Measurements from ENCODE around the gene DNAJB8. TPM values are rescaled to one million over a fixed set of nuclear protein-coding genes. Genes with fewer than 3 reads are reported as not detected.

DNAJB8 gene
- total RNA-seq, 2 experiments from 2014 or later: not detected

- POLR2A ChIA-PET: no interaction called here
- H3K4me1 Mint-ChIP-seq (ENCODE audit: low read depth): peaks cover 13% of the 10 kb centered on the region
Observed at GRCh38 chr3:128462341-128462910, 4.3 kb downstream of the DNAJB8 start.

DNA sequence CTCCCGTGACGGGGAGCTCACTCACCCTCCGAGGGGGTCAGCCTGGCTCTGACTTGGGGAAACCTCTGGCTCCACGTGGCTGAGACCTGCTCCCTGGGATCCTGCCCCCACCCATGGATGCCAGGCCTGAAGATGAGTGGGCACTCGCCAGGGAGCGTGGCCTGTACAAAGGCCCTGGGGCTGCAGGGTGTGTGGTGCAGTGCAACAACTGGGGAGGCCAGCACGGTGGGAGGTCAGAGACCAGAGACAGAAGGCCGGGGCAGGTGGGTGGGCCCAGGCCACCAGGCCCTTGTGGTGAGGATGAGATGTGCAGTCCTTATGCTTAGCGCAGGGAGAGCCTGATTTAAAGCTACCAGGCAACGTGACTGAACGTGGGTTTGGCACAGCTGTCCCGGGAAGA is 5.0 kb downstream of the DNAJB8 start:
- Mint-ChIP-seq H3K27me3 (peaks cover 21% of the 10 kb centered on the region), H3K36me3 (ENCODE audit: low read depth) (no peaks in the 10 kb centered on the region), H3K27ac (no peak overlapping the region), H3K4me1 (ENCODE audit: low read depth) (peaks cover 6% of the 10 kb centered on the region), H3K9me3 (no peaks in the 10 kb centered on the region), H3K4me3 (no peak overlapping the region)
- no peak for TF ChIP-seq CTCF (IDR thresholded peaks at IDR 0.05)
- Histone ChIP-seq H3K4me1 (ENCODE audit: insufficient read depth, low read length) (no peaks in the 10 kb centered on the region), H3K27ac (ENCODE audit: low read depth in 1 of 2, low read length in 2 of 2) (no peak overlapping the region), H3K9me3 (ENCODE audit: control insufficient read depth in 1 of 2, insufficient read depth in 1 of 2, low read length in 2 of 2) (no peaks in the 10 kb centered on the region), H3K4me3 (ENCODE audit: low read length) (no peak overlapping the region), H3K36me3 (ENCODE audit: insufficient read depth, low read length) (no peaks in the 10 kb centered on the region), H3K27me3 (ENCODE audit: control insufficient read depth in 1 of 2, insufficient read depth in 2 of 2, low read length in 2 of 2) (peaks cover 0 to 2% of the 10 kb centered on the region in 2 experiments)
- ChIA-PET CTCF (no interaction called here), POLR2A (no interaction called here)
- ATAC-seq (ENCODE audit: poor library complexity) (no peak), DNase-seq (no peak)
- intact Hi-C loops (cut with DNase I, micrococcal nuclease): no loop called here

More at GRCh38 chr3:128462341-128462910, 4.3 kb downstream of the DNAJB8 start:
- Histone ChIP-seq H3K9me3 (ENCODE audit: control insufficient read depth in 1 of 2, insufficient read depth in 1 of 2, low read length in 2 of 2) (no peaks in the 10 kb centered on the region), H3K4me1 (ENCODE audit: insufficient read depth, low read length) (no peaks in the 10 kb centered on the region), H3K27me3 (ENCODE audit: control insufficient read depth in 1 of 2, insufficient read depth in 2 of 2, low read length in 2 of 2) (peaks cover 0 to 2% of the 10 kb centered on the region in 2 experiments), H3K36me3 (ENCODE audit: insufficient read depth, low read length) (no peaks in the 10 kb centered on the region), H3K4me3 (ENCODE audit: low read length) (no peak overlapping the region), H3K27ac (ENCODE audit: low read depth in 1 of 2, low read length in 2 of 2) (no peak overlapping the region)
- CTCF ChIA-PET: no interaction called here
- no peak overlapping the region for H3K27ac Mint-ChIP-seq
- H3K36me3 Mint-ChIP-seq (ENCODE audit: low read depth): no peaks in the 10 kb centered on the region
- intact Hi-C loops (cut with DNase I, micrococcal nuclease): no loop called here
- peaks cover 26% of the 10 kb centered on the region for H3K27me3 Mint-ChIP-seq
- TF ChIP-seq CTCF (IDR thresholded peaks at IDR 0.05): no peak
- ATAC-seq (ENCODE audit: poor library complexity) (no peak), DNase-seq (no peak)
- no peaks in the 10 kb centered on the region for H3K9me3 Mint-ChIP-seq
- H3K4me3 Mint-ChIP-seq: no peak overlapping the region

DNA sequence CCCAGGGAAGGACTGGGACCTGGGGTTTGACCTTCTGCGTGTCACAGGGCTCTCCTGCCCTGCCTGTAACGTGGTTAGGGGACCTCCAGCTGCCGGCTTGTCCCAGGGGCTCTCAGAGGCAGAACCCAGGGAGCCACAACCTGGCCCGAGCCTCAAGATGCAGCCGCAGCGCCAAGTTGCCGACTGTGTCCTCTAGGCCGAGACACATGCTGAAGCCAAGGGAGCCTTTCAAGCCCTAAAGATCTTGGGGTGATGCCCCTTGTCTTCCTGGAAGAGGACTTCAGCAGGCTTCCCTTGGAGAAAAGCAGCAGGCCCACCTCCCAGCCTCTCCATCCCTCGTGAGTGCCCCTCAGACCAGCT is 7.2 kb downstream of the DNAJB8 start:
- no peak overlapping the region for H3K4me3 ChIP-seq (ENCODE audit: low read length)
- no peaks in the 10 kb centered on the region for H3K4me1 Mint-ChIP-seq (ENCODE audit: low read depth)
- no peak overlapping the region for H3K4me3 Mint-ChIP-seq
- H3K36me3 Mint-ChIP-seq (ENCODE audit: low read depth): no peaks in the 10 kb centered on the region
- no peak for TF ChIP-seq CTCF (IDR thresholded peaks at IDR 0.05)
- no peaks in the 10 kb centered on the region for H3K9me3 Mint-ChIP-seq
- DNase-seq: no peak
- no peaks in the 10 kb centered on the region for H3K36me3 ChIP-seq (ENCODE audit: insufficient read depth, low read length)
- POLR2A ChIA-PET: no interaction called here
- H3K27ac Mint-ChIP-seq: no peak overlapping the region
- intact Hi-C loops (cut with DNase I, micrococcal nuclease): no loop called here
- no peak overlapping the region for H3K27ac ChIP-seq (ENCODE audit: low read depth in 1 of 2, low read length in 2 of 2)
- peaks cover 2 to 10% of the 10 kb centered on the region in 2 experiments for H3K27me3 ChIP-seq (ENCODE audit: control insufficient read depth in 1 of 2, insufficient read depth in 2 of 2, low read length in 2 of 2)
- no peaks in the 10 kb centered on the region for H3K9me3 ChIP-seq (ENCODE audit: control insufficient read depth in 1 of 2, insufficient read depth in 1 of 2, low read length in 2 of 2)
- CTCF ChIA-PET: no interaction called here
- ATAC-seq (ENCODE audit: poor library complexity): no peak
- no peaks in the 10 kb centered on the region for H3K4me1 ChIP-seq (ENCODE audit: insufficient read depth, low read length)
- peaks cover 25% of the 10 kb centered on the region for H3K27me3 Mint-ChIP-seq
